Measurements from ENCODE around the gene AMELY. TPM values are rescaled to one million over a fixed set of nuclear protein-coding genes. Genes with fewer than 3 reads are reported as not detected.

Gene AMELY
- total RNA-seq = not detected

GRCh38 chrY:6911253-6911881, at the start of gene AMELY:
Gene AMELY, minus strand, starts transcription at chrY:6911752. Its CDS starts 39,144 bp downstream, at chrY:6872608.
- Histone ChIP-seq H3K4me3 (peak within 1 kb of the TSS in 2 of 4 donors; percentile 15 to 45), H3K27ac (no peak within 1 kb of the TSS), H3K27me3 (no peaks in the 10 kb centered on the region), H3K9me3 (no peaks in the 10 kb centered on the region), H3K36me3 (no peaks in the 10 kb centered on the region), H3K4me1 (peaks cover 0 to 16% (median 0%) of the 10 kb centered on the region in 4 donors)
- no peak for DNase-seq (ENCODE audit: low spot score in 2 of 2)
- no peak for TF ChIP-seq CTCF (IDR thresholded peaks at IDR 0.05)
- no peak for TF ChIP-seq POLR2A (IDR thresholded peaks at IDR 0.05)
- no peak for TF ChIP-seq EP300 (IDR thresholded peaks at IDR 0.05)
- 0% methylated on average over 2 of the region's 52 CpGs; no CpG with 5 or more reads in 1 of the 2 donors for WGBS, 2 donors

GRCh38 chrY:6949947-6950346, 38.4 kb upstream of the AMELY start:
- H3K4me1 ChIP-seq = no peaks in the 10 kb centered on the region
- 66% methylated on average over 4 of the region's 4 CpGs; no CpG with 5 or more reads in 1 of the 2 donors for WGBS, 2 donors
- TF ChIP-seq EP300 (IDR thresholded peaks at IDR 0.05) (no peak), CTCF (IDR thresholded peaks at IDR 0.05) (no peak), POLR2A (IDR thresholded peaks at IDR 0.05) (no peak)
- no peak for DNase-seq (ENCODE audit: low spot score in 2 of 2)
- H3K4me3 ChIP-seq = no peak overlapping the region
- H3K27ac ChIP-seq = no peak overlapping the region
- H3K36me3 ChIP-seq = no peaks in the 10 kb centered on the region
- H3K9me3 ChIP-seq = no peaks in the 10 kb centered on the region
- H3K27me3 ChIP-seq = no peaks in the 10 kb centered on the region

- no peak for DNase-seq (ENCODE audit: low spot score in 2 of 2)
- TF ChIP-seq CTCF (IDR thresholded peaks at IDR 0.05) = no peak
- TF ChIP-seq POLR2A (IDR thresholded peaks at IDR 0.05) = no peak
- no peak for TF ChIP-seq EP300 (IDR thresholded peaks at IDR 0.05)
- no peaks in the 10 kb centered on the region for H3K36me3 ChIP-seq
- no peak overlapping the region for H3K4me3 ChIP-seq
- H3K4me1 ChIP-seq = no peaks in the 10 kb centered on the region
- H3K9me3 ChIP-seq = no peaks in the 10 kb centered on the region
- 81% methylated on average over 13 of the region's 13 CpGs; no CpG with 5 or more reads in 1 of the 2 donors for WGBS, 2 donors
- no peaks in the 10 kb centered on the region for H3K27me3 ChIP-seq
- no peak overlapping the region for H3K27ac ChIP-seq
These were observed 36.8 kb upstream of the AMELY start for GRCh38 chrY:6948378-6948777.

- DNase-seq (ENCODE audit: low spot score in 2 of 2) = no peak
- Histone ChIP-seq H3K9me3 (no peaks in the 10 kb centered on the region), H3K27me3 (no peaks in the 10 kb centered on the region), H3K27ac (no peak overlapping the region), H3K36me3 (no peaks in the 10 kb centered on the region), H3K4me3 (no peak overlapping the region), H3K4me1 (no peaks in the 10 kb centered on the region)
- TF ChIP-seq POLR2A (IDR thresholded peaks at IDR 0.05) (no peak), EP300 (IDR thresholded peaks at IDR 0.05) (no peak), CTCF (IDR thresholded peaks at IDR 0.05) (no peak)
These were observed 36.1 kb upstream of the AMELY start for GRCh38 chrY:6947695-6948094.

GRCh38 chrY:6935497-6935896, 23.9 kb upstream of the AMELY start:
- no peak for DNase-seq (ENCODE audit: low spot score in 2 of 2)
- Histone ChIP-seq H3K27me3 (no peaks in the 10 kb centered on the region), H3K36me3 (no peaks in the 10 kb centered on the region), H3K27ac (no peak overlapping the region), H3K9me3 (no peaks in the 10 kb centered on the region), H3K4me3 (no peak overlapping the region), H3K4me1 (no peaks in the 10 kb centered on the region)
- WGBS, 2 donors = 83% methylated on average over 2 of the region's 2 CpGs; no CpG with 5 or more reads in 1 of the 2 donors
- TF ChIP-seq CTCF (IDR thresholded peaks at IDR 0.05) (no peak), POLR2A (IDR thresholded peaks at IDR 0.05) (no peak), EP300 (IDR thresholded peaks at IDR 0.05) (no peak)
